Glomerular visceral epithelial cell (primary cell): ENCODE data around the gene UBE4B.
"Not testable (repeated sequence)": the region's sequence is repeated elsewhere in the genome, so short reads cannot be mapped to it uniquely, and the experiment has no call there.

ENCODE experiments used
- DNase-seq: peaks from one replicate; pipeline ENCODE4 v3.0.0-alpha.2; 2016; ENCODE audit errors: extremely low spot score

The UBE4B gene

DNA sequence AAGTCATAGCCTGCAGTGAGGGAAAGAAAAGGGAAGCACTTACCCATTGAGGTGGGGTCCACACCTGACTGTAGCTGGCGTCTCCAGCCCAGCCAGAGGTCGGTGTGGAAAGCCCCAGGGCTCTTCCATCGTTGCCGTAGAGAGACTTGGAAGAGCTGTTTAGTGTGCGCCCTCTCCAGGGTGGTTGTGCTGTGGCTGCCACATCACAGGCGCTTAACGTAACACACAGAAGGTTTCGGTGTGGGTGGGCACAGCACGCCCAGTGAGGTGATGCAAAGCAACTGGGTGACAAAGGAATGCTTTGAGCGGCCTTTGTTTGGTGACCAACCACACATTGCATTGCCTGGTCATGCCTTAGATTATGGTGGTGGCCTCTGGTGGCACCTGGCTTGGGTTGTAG lies 140.8 kb downstream of the UBE4B start:
- no peak for DNase-seq

DNA sequence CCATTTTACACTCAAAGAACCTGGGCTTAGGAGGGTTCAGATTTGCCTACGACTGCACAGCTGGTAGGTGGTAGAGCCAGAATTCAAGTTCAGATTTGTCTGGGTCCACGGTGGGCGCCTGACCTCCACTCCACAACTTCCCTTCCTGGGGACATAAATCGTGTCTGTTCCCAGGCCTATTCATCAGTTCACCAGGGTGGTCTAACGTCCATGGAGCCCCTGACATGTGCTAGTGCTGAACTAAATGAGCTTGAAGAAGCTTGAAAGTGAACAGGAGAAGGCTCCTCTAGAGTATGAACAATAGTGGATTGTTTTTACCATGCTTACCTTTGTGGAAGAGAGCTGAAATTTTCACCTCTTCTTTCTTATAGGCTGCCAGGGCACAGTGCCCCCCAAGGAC lies 145.1 kb downstream of the UBE4B start:
- DNase-seq: no peak

GRCh38 chr1:10178597-10179405 lies 146.0 kb downstream of the UBE4B start:
- no peak for DNase-seq

DNA sequence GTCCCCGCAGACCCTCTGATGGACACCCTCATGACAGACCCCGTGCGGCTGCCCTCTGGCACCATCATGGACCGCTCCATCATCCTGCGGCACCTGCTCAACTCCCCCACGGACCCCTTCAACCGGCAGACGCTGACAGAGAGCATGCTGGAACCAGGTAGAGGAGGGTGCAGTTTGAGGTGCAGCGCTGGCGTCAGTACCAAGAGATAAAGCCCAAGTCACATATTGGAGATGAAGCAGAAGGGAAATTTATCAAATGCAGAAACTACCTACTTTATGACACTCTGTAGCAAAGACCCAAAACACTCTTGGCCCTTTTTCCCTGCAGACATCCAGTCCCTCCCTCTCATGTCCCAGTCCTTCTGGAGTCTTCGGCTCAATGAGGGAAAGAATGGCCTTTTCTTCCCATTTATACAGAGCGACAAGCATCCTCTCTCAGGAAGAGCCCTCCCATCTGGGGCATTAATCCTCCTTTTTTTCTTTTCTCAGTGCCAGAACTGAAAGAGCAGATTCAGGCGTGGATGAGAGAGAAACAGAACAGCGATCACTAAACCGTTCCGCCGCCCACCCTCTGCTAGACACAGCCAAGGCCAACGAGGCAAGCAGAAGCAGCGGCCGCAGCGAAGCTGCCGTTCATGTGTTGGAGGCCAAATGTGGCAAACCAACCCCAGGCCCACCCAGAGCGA lies 146.8 kb downstream of the UBE4B start:
- DNase-seq: no peak

DNA sequence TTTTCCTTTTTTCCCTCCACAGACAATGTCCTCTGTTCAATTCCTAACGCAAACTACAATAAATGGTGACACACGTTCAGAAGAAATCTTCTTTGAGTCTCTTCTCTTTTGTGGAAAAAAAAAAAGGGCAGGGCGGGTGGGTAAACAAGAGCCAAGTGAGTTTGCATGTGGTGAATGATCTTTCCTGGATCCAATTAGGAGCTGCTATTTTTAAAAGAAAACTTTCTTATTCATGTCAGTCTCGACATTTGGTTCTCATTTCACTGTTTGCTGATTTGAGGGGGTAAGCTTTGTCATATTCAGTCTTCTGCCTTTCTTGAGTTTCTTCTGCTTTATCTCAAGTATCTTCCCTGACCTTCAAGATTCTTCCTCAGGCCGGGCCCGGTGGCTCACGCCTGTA lies 148.4 kb downstream of the UBE4B start:
- no peak for DNase-seq

DNA sequence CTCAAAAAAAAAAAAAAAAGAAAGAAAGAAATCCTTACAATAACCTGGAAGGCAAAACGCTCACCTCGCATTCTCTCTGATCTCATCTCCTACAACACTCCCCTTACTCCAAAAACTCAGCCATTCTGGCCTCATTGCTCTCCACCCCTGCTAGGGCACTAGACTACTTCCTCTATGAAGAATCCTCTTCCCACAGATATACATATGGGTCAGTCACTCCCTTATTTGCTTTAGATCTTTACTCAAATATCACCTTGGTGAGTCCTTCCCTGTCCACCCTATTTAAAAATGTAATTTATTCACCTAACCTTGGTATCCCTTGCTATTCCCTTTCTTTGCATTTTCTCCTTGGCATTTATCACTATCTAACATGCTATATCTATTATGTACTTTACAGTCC lies 153.0 kb downstream of the UBE4B start:
- no peak for DNase-seq

DNA sequence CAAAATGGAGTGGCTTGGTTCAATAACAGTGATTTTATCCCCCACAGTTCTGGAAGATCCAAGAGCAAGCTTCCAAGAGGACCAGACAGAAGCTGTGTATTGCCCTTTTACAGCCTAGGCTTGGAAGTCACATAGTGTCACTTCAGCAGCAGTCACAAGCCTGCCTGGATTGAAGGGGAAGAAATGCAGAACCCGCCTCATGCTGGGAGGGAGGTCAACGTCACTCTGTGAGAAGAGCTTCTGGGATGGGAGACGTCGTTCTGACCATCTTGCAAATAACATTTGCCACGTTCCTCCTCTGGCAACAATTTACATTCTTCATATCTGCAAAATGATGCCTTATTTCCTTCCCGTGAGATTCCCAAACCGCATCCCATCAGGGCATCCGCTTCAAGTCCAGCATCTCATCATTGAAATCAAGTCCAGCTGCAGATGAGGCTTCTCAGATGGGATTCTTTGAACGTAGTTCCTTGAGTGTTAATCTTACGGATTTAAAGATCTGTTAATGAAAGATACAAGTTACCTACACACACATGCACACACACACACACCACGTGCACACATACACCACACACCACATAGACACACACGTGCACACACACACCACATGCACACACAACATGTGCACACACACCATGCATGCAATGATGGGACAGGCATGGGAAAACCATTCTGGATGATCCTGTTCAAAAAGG lies 153.7 kb downstream of the UBE4B start:
- DNase-seq: no peak

DNA sequence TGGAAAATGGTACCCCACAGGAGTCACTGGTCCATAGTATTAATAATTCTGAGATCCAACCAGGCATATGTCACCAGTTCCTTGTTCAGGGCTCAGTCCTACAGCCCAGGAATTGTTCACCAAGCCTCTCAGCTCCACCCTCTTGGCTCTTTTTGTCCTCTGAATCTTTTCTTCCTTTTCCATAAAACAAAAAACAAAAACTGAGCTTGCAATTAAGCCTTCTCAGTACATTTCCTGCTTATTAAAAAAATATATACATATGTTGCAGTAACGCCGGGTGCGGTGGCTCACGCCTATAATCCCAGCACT lies 154.2 kb downstream of the UBE4B start:
- no peak for DNase-seq

DNA sequence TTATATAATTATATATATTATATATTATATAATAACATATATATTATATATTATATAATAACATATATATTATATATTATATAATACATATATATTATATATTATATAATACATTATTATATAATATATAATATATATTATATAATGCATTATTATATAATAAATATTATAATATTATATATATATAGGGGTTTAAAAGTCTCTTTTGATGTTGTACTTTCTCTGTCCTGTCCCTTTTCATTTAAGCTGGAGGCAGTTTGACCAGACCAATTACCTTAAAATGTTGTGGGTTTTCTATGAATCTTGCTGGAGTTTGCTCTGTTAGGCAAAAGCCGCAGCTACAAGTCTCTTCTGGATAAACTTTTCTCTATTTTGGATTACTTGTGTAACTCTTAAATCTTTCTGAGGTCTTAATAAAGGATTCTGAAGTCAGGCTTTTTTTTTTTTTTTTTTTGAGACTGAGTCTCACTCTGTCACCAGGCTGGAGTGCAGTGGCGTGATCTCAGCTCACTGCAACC lies 155.4 kb downstream of the UBE4B start:
- no peak for DNase-seq

GRCh38 chr1:10189659-10190058 lies 156.9 kb downstream of the UBE4B start:
- no peak for DNase-seq

DNA sequence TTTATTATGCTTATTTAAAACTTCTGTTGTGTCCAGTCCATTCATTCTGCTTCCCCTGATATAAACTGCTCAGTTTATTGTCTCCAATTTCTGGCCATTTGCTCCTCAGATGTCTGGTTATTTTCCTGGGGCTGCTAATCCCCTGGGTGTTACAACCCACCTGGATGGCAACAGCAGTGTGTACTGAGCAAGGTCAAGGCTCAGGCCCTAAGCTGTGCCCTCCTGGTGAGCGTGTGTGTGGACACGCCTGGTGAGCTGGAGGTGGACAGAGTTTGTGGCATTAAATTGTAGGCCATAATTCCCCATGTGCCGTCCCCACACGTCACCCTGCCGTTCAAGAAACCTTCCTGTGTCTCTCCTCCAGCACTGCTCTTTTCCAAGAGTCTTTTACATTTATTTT lies 159.5 kb downstream of the UBE4B start:
- no peak for DNase-seq

GRCh38 chr1:10193288-10193687 lies 160.5 kb downstream of the UBE4B start:
- DNase-seq: no peak

- DNase-seq: peak; percentile 57
Measured at GRCh38 chr1:10195570-10195969, 162.8 kb downstream of the UBE4B start.

DNA sequence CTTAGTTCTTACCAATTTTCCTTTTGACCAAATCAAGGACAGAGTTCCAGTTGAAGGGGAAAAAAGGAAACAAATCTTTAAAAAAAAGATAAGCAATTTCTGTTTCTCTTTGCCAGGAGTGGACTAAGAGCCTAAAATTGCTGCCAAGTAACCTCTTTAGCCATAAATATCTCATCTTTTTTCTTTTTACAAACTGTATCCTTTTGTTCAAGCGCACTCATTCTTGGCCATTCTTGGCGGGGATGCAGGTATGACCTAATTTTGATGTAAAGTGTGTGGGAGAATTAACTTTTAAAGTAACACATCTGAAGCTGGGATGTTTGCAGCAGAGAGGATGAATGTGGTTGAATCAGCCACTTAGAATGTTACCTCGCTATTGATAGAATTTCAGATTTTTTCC lies 164.2 kb downstream of the UBE4B start:
- DNase-seq: peak; percentile 8

- DNase-seq: no peak
Measured at GRCh38 chr1:10200620-10201019, 167.9 kb downstream of the UBE4B start.

DNA sequence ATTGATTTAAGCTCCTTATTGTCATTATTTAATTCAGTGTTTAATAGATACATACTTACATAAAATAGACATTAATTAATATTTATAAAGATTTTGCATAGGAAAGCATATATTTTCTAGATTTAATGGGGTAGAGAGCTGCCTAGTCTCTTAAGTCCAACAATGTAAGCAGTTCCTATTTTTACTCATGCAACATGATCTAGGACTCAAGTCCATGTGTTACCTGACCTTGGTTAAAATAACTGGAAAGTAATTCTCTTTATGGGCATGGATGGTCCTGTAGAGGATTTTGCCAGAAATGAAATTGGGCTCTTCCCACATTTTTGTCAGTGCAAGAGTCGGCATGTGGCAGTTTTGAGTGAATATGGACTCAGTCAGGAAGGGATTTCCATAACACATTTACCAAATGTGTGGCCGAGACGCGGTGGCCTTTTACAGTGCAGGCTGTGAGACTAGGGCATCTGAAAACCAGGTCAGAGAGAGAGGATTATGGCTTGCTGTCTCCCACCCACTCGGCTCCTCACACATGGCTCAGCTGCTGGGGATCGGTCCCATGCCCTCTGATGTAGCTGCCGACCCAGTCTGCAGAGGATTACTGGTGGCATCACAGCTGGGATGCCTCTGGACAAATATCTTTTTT lies 171.4 kb downstream of the UBE4B start:
- DNase-seq: no peak

DNA sequence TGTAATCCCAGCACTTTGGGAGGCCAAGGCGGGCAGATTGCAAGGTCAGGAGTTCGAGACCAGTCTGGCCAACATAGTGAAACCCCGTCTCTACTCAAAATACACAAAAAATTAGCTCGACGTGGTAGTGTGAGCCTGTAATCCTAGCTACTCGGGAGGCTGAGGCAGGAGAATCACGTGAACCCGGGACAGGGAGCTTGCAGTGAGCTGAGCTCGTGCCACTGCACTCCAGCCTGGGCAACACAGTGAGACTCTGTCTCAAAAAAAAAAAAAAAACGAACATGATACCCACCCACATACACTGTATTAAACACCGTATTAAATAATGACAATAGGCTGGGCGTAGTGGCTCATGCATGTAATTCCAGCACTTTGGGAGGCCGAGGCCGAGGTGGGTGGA lies 172.4 kb downstream of the UBE4B start:
- not testable (repeated sequence) for DNase-seq

DNA sequence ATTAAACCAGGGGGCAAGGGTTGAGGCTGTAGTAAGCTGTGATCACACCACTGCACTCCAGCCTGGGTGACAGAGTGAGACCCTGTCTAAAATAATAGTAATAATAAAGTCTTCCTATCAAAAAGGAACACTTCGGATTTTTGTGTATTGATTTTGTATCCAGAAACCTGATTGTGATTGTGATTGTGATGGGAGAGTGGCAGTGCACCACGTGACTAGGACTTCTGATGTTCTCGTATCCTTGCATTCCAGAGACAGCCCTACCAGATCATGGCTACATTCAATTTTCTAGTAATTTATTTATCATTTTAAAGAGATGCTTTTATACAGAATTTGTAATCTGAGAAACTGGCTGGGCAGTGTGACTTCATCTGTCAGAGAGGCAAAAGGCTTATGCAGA lies 175.1 kb downstream of the UBE4B start:
- DNase-seq: no peak

DNA sequence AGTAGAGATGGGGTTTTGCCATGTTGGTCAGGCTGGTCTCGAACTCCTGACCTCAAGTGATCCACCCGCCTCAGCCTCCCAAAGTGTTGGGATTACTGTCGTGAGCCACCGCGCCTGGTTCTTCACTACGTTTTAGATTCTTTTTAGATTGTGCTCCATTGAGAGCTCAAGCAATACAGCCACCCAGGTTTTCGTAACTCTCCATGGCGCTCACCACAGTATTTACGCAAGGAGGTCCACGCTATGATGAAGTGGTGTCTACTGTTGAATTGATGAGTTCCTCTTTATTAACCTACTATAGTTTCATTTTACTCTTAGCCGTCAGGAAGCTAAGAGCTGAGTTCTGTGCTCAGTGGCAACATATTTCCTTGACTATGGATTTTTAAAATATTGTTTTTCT lies 175.8 kb downstream of the UBE4B start:
- no peak for DNase-seq

DNA sequence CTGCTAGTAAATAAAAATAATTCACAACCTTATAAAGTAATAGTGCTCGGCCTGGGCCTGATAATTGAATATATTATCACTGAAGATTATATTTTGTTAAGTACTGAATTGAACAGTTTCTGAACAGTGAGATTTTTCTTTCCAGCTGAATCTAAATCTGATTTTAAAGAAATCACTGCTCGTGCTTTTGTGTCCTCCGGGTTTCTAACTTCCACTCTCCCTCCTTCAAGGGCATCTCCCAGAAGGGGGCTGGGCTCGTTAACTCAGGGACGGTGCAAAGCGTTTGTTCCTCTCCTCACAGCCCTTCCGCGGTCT lies 176.8 kb downstream of the UBE4B start:
- no peak for DNase-seq

- peak; percentile 98 for DNase-seq
Measured at GRCh38 chr1:10209905-10210810, 177.4 kb downstream of the UBE4B start, which contains the start of gene KIF1B. Gene KIF1B (plus strand): TSS chr1:10210570. CDS start chr1:10232329, 21,759 bp downstream.
